Amygdala (tissue), 56 donors: Measurements from ENCODE around the gene GRID1.

ENCODE experiments used
- DNase-seq, 56 donors: peaks; one replicate each; lab custom pipeline; 2025; lab: John Stamatoyannopoulos, UW

GRID1 gene

DNA sequence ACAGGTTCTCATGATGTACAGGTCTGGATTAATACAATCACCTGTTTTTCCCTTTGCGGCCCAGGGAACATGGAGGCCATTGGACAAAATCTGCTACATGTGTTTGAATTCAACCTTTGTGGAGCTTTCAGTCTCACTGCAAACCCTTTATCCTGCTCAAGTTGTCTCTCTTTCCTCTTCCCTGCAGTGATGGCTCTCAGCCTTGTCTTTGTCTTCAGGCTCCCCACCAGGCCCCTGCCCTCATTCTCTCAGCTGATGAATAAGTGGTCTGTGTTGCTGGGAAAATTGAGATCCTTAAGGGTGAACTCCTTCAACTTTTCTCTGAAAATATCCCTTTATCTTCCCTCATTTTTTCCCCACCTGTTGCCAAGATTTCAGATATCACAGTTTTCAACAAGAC, 791.2 kb downstream of the GRID1 start:
- DNase-seq, result no peak

DNA sequence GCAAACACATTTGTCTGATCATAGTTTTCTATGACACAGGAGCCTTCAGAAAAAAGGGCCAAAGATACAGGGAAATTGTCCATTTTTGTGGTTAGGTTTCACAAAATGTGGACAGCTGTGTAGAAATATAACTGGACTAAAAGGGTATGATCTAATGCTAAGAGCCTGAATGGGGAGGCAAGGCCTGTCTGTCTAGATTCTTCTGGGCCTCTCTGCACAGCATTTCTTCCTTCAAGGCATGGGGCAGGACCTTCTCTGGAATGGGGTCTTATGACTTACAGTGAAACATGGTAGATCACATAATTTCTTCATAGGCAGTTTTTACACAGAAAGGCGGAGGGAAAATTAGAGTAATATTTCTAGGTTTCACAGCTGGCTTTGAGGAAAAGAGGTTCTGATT, 795.7 kb downstream of the GRID1 start:
- no peak for DNase-seq

DNA sequence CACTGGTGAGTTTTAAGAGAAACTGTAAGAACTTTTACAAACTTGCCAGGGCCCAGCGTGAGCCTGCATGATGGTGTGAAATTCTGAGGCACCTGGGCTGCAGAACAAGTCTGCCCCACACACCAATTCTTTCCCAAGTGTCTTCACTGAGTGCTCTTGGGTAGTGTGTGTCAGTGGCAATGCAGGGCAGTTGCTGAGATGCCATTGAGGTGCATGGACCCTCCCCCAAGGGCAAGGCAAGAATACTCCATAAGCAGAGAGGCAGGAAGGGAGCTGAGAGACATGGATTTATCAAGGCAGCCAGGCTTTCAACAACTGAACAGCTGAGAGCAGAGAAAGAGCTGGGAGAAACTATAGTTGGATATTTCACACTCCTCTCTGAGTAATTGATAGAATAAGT, 801.2 kb downstream of the GRID1 start:
- no peak for DNase-seq

DNA sequence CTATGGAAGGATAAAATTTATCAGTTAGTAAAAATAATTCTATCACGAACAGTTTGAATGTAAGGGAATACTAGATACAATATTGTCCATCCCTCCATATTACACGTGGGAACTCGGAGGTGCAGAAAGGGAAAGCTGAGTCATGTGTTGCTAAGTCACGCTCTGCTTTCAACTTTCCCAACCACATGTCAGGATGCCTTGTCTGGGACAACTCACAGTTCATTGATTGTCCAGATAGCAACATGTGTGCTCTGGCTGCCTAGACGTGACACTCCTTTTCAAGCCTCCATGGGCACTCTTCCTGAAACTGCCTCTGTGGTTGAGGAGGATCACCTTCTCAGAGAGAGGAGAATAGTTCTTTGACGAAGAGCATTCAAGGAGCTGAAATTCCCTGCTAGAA, 808.1 kb downstream of the GRID1 start:
- no peak for DNase-seq

DNA sequence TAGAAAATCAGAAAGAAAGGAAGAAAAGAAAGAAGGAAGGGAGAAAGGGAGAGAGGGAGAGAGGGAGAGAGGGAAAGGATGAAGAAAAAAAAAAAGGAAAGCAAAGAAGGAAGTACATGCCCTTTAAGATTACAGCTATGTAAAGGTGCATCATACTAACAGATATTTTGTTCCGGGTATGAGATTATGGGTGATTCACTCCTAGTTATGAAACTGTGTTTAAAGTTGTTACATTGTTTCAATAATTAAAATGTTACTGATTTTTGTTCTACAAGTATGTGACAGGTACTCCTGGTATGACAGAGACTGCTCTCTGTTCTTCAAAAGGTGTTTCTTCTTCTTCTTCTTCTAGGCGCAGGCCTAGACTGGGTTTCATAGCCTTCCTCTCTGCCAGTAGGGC, 808.9 kb downstream of the GRID1 start:
- DNase-seq, result no peak

DNA sequence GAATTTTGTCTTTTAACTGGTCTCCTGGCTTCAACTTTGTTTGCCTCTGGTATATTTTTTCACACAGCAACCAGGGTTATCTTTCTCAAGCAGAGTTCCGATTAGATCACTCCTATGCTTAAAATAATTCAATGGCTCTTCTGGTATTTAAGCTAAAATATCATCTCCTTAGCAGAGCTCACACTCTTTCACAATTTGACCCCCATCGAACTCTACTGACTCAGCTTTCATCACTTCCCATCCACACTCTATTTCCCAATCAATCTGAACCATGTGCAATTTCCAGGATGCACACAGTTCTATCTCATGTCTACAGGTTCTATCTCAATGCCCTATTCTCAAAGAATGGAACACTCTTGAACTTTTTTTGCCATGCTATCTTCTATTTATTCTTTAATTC, 809.5 kb downstream of the GRID1 start:
- DNase-seq, result no peak
